HepG2 (cell line): ENCODE results near the gene TNP2. TPM values are rescaled to one million over a fixed set of nuclear protein-coding genes. Genes with fewer than 3 reads are reported as not detected.
A peak's percentile ranks its signal among the peaks of the same experiment; 100 is the strongest.

Experiments used
- ATF7-NPFF ChIP-seq: sonication (generic); formaldehyde crosslinking; IDR thresholded peaks from 2 replicates; pipeline ENCODE4 v1.8.1; 2023; ENCODE audit warnings: mild to moderate bottlenecking, low read depth, missing genetic modification reagents, moderate library complexity
- CCDC6 ChIP-seq: sonication (generic); formaldehyde crosslinking; IDR thresholded peaks from 2 replicates; pipeline ENCODE4 v1.8.1; 2022; ENCODE audit warnings: mild to moderate bottlenecking, missing genetic modification reagents, moderate library complexity
- FOXA1 ChIP-seq, 2 experiments: fragments of 450-650 bp in 1 of 2; sonication (generic) in 1 of 2; formaldehyde crosslinking in 1 of 2; IDR thresholded peaks; 2 replicates each; pipeline versions ENCODE4 v1.4.0 to v1.6.1; 2016 to 2020; ENCODE audit warnings: missing genetic modification reagents in 1 of 2
- MLLT10 ChIP-seq: sonication (generic); formaldehyde crosslinking; IDR thresholded peaks from 2 replicates; pipeline ENCODE4 v1.4.0; 2020; ENCODE audit warnings: missing genetic modification reagents
- NFYC ChIP-seq: IDR thresholded peaks from 2 replicates; pipeline ENCODE4 v1.6.1; 2016; ENCODE audit warnings: missing genetic modification reagents, missing compliant biosample characterization
- RNF2 ChIP-seq: fragments of 450-650 bp; conservative IDR thresholded peaks from 2 replicates; pipeline ENCODE4 v1.6.1; 2016; ENCODE audit warnings: low read depth
- TSC22D2 ChIP-seq: sonication (generic); formaldehyde crosslinking; IDR thresholded peaks from 2 replicates; pipeline ENCODE4 v1.5.1; 2020; ENCODE audit warnings: missing genetic modification reagents, mild to moderate bottlenecking, borderline replicate concordance
- ZNF143 ChIP-seq: sonication (generic); formaldehyde crosslinking; IDR thresholded peaks from 2 replicates; pipeline ENCODE4 v1.4.0; 2020; ENCODE audit warnings: missing genetic modification reagents
- ZNF232 ChIP-seq: sonication (generic); formaldehyde crosslinking; IDR thresholded peaks from 2 replicates; pipeline ENCODE4 v1.4.0; 2020; ENCODE audit warnings: missing genetic modification reagents, borderline replicate concordance
- ZNF253 ChIP-seq: sonication (generic); formaldehyde crosslinking; IDR thresholded peaks from 2 replicates; pipeline ENCODE4 v1.8.0; 2022; ENCODE audit warnings: mild to moderate bottlenecking, missing genetic modification reagents, borderline replicate concordance
- ZNF777 ChIP-seq: sonication (generic); formaldehyde crosslinking; IDR thresholded peaks from 2 replicates; pipeline ENCODE4 v1.4.0; 2020; ENCODE audit warnings: missing genetic modification reagents
- ZNF878 ChIP-seq: sonication (generic); formaldehyde crosslinking; IDR thresholded peaks from 2 replicates; pipeline ENCODE4 v1.8.1; 2023; ENCODE audit warnings: mild to moderate bottlenecking, missing genetic modification reagents, moderate library complexity
- polyA plus RNA-seq, 8 experiments: library from polyadenylated mRNA; depleted of rRNA in 3 of 8; stranded (reverse) in 7 of 8; unstranded in 1 of 8; fragments of >200 nt; fragmentation: Illumina TruSeq in 4 of 8; extraction: Trizol in 4 of 8; gene quantifications; 2 replicates each; pipeline versions ENCODE4 v1.2.1 to v1.2.3, GENCODE V29; 2011 to 2016; ENCODE audit warnings: low read depth in 4 of 8, missing spikeins in 1 of 8, mixed read lengths in 1 of 8; ENCODE audit not compliant: insufficient read depth in 1 of 8
- total RNA-seq, 5 experiments: library from RNA; depleted of rRNA; stranded (reverse); fragments of >200 nt; fragmentation: Illumina TruSeq; extraction: Trizol; gene quantifications; 2 replicates each; pipeline ENCODE4 v1.2.3, GENCODE V29; 2016; ENCODE audit warnings: low read depth in 1 of 5
- TF ChIP-seq, protein P1 (sequence below): sonication (generic); formaldehyde crosslinking; IDR thresholded peaks from 2 replicates; pipeline ENCODE4 v1.8.0; 2022; ENCODE audit warnings: missing genetic modification reagents, mild to moderate bottlenecking, inconsistent platforms, borderline replicate concordance
- TF ChIP-seq, protein P2 (sequence below): sonication (generic); formaldehyde crosslinking; IDR thresholded peaks from 2 replicates; pipeline ENCODE4 v1.8.0; 2023; ENCODE audit warnings: mild to moderate bottlenecking, missing genetic modification reagents
- TF ChIP-seq, protein P3 (sequence below): IDR thresholded peaks from 2 replicates; pipeline ENCODE4 v1.6.1; 2016; ENCODE audit warnings: missing genetic modification reagents, missing compliant biosample characterization
- TF ChIP-seq, protein P4 (sequence below): sonication (generic); formaldehyde crosslinking; IDR thresholded peaks from 2 replicates; pipeline ENCODE4 v1.8.0; 2022; ENCODE audit warnings: missing genetic modification reagents, mild to moderate bottlenecking, moderate library complexity, borderline replicate concordance
- TF ChIP-seq, protein P5 (sequence below): sonication (generic); formaldehyde crosslinking; IDR thresholded peaks from 2 replicates; pipeline ENCODE4 v1.5.0; 2020; ENCODE audit warnings: missing genetic modification reagents
- TF ChIP-seq, protein P6 (sequence below): conservative IDR thresholded peaks from 2 replicates; pipeline ENCODE4 v1.6.1; 2018; ENCODE audit warnings: missing genetic modification reagents
- TF ChIP-seq, protein P7 (sequence below): IDR thresholded peaks from 2 replicates; pipeline ENCODE4 v1.6.1; 2012; ENCODE audit warnings: inconsistent platforms
- TF ChIP-seq, protein P8 (sequence below): sonication (generic); IDR thresholded peaks from 2 replicates; pipeline ENCODE4 v1.6.1; 2016; ENCODE audit warnings: low read depth, borderline replicate concordance

TNP2 gene
- total and polyA plus RNA-seq, 2 of the 13 experiments (the other 11 are each of a cell fraction or from before 2014, with no cell fraction given), result not detected

DNA sequence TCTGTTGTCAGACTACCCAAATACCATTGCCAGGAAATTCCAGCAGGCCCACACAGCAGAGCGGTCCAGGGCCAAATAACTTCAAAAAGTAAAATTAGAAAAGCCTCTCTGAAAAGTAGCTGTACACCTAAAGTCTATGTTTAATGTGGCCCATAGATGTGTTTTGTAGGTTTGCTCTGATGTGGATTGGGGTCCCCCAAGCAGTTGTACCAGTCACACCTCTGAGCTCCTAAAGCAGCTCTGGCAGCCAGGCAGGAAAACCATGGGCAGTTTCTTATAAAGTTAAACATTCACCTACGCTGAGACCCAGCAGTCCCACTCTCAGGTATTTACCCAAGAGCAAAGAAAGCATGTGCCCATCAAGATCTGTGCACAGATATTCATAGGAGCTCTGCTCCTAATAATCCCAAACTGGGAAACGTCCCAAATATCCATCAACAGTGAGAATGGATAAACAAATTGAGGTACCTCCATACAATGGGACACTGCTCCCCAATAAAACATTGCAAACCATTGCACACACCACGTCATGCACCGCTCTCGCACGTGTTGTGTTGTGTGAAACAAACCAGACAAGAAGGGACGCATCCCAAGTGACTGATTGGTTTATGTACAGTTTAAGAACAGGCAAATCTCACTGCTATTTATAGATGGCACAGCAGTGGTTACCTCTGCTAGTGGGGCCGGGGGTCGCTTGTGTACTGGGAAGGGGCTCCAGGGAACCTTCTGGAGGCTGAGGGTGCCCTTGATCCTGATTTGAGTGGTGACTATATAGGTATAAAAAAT lies 27.8 kb upstream of the TNP2 start (continued):
- TF ChIP-seq, protein P1, sequence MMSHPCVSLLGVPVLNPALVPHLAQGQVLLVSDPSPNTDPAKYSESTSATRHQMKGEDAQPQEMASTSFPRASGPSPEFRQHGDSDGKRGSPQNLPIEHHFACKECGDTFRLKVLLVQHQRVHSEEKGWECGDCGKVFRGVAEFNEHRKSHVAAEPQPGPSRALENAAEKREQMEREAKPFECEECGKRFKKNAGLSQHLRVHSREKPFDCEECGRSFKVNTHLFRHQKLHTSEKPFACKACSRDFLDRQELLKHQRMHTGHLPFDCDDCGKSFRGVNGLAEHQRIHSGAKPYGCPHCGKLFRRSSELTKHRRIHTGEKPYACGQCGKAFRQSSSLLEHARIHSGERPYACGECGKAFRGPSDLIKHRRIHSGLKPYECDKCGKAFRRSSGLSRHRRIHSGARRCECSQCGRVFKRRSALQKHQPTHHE (CRISPR knock-in tag), result no peak
- TF ChIP-seq ZNF143 (CRISPR knock-in tag) (0 out of 2 replicates have a peak, but pooled peaks have one; percentile 40), RNF2 (peak; percentile 28; the same call in 1 of the 2 replicates), ZNF878 (CRISPR knock-in tag) (peak; percentile 89), TSC22D2 (CRISPR knock-in tag) (peak; percentile 67), ATF7-NPFF (CRISPR knock-in tag) (no peak; the same call in 1 of the 2 replicates), ZNF253 (CRISPR knock-in tag) (no peak), FOXA1 (IDR thresholded peaks at IDR 0.05) (no peak), FOXA1 (CRISPR knock-in tag; IDR thresholded peaks at IDR 0.05) (peak; percentile 94), NFYC (no peak), ZNF232 (CRISPR knock-in tag) (peak; percentile 67; the same call in 1 of the 2 replicates), ZNF777 (CRISPR knock-in tag) (no peak), MLLT10 (CRISPR knock-in tag) (no peak), CCDC6 (peak; percentile 74; the same call in 1 of the 2 replicates)
- TF ChIP-seq, protein P2, sequence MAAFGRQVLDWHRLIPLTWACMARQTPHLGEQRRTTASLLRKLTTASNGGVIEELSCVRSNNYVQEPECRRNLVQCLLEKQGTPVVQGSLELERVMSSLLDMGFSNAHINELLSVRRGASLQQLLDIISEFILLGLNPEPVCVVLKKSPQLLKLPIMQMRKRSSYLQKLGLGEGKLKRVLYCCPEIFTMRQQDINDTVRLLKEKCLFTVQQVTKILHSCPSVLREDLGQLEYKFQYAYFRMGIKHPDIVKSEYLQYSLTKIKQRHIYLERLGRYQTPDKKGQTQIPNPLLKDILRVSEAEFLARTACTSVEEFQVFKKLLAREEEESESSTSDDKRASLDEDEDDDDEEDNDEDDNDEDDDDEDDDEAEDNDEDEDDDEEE (CRISPR knock-in tag), result peak; percentile 51; the same call in 1 of the 2 replicates
- TF ChIP-seq, protein P3, sequence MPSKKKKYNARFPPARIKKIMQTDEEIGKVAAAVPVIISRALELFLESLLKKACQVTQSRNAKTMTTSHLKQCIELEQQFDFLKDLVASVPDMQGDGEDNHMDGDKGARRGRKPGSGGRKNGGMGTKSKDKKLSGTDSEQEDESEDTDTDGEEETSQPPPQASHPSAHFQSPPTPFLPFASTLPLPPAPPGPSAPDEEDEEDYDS (CRISPR knock-in tag), result peak; percentile 77
- TF ChIP-seq, protein P4, sequence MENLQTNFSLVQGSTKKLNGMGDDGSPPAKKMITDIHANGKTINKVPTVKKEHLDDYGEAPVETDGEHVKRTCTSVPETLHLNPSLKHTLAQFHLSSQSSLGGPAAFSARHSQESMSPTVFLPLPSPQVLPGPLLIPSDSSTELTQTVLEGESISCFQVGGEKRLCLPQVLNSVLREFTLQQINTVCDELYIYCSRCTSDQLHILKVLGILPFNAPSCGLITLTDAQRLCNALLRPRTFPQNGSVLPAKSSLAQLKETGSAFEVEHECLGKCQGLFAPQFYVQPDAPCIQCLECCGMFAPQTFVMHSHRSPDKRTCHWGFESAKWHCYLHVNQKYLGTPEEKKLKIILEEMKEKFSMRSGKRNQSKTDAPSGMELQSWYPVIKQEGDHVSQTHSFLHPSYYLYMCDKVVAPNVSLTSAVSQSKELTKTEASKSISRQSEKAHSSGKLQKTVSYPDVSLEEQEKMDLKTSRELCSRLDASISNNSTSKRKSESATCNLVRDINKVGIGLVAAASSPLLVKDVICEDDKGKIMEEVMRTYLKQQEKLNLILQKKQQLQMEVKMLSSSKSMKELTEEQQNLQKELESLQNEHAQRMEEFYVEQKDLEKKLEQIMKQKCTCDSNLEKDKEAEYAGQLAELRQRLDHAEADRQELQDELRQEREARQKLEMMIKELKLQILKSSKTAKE, result no peak
- TF ChIP-seq, protein P5, sequence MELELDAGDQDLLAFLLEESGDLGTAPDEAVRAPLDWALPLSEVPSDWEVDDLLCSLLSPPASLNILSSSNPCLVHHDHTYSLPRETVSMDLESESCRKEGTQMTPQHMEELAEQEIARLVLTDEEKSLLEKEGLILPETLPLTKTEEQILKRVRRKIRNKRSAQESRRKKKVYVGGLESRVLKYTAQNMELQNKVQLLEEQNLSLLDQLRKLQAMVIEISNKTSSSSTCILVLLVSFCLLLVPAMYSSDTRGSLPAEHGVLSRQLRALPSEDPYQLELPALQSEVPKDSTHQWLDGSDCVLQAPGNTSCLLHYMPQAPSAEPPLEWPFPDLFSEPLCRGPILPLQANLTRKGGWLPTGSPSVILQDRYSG (CRISPR knock-in tag), result no peak
- TF ChIP-seq, protein P6, sequence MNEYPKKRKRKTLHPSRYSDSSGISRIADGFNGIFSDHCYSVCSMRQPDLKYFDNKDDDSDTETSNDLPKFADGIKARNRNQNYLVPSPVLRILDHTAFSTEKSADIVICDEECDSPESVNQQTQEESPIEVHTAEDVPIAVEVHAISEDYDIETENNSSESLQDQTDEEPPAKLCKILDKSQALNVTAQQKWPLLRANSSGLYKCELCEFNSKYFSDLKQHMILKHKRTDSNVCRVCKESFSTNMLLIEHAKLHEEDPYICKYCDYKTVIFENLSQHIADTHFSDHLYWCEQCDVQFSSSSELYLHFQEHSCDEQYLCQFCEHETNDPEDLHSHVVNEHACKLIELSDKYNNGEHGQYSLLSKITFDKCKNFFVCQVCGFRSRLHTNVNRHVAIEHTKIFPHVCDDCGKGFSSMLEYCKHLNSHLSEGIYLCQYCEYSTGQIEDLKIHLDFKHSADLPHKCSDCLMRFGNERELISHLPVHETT (CRISPR knock-in tag), result peak; percentile 62; the same call in 1 of the 2 replicates
- TF ChIP-seq, protein P7, sequence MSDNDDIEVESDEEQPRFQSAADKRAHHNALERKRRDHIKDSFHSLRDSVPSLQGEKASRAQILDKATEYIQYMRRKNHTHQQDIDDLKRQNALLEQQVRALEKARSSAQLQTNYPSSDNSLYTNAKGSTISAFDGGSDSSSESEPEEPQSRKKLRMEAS, result peak; percentile 79
- TF ChIP-seq, protein P8, sequence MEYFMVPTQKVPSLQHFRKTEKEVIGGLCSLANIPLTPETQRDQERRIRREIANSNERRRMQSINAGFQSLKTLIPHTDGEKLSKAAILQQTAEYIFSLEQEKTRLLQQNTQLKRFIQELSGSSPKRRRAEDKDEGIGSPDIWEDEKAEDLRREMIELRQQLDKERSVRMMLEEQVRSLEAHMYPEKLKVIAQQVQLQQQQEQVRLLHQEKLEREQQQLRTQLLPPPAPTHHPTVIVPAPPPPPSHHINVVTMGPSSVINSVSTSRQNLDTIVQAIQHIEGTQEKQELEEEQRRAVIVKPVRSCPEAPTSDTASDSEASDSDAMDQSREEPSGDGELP, result no peak
